Calu3 (cell line): ENCODE results near the gene CCDC15. TPM values are rescaled to one million over a fixed set of nuclear protein-coding genes. Genes with fewer than 3 reads are reported as not detected.

Experiments
- BruUV-seq: library from RNA; stranded (reverse); fragments of 400-500 nt; replicated peaks from 2 replicates; lab custom pipeline; 2021; lab: Mats Ljungman, UMichigan
- CTCF ChIA-PET: fragments of 300-600 bp; sonication (Branson Sonifier 250); formaldehyde crosslinking; loops from one replicate; lab custom pipeline; 2022; ENCODE audit warnings: antibody characterized with exemption; lab: Charles Lee
- DNase-seq: peaks from one replicate; pipeline ENCODE4 v3.0.0; 2022
- H3K27ac Mint-ChIP-seq: one replicate; pipeline ENCODE4 v1.8.0; 2022; ENCODE audit warnings: mixed read lengths; ENCODE audit not compliant: unreplicated experiment
- H3K27me3 Mint-ChIP-seq: one replicate; pipeline ENCODE4 v1.8.0; 2022; ENCODE audit warnings: mixed read lengths; ENCODE audit not compliant: unreplicated experiment
- H3K36me3 Mint-ChIP-seq: one replicate; pipeline ENCODE4 v1.8.0; 2022; ENCODE audit warnings: mild to moderate bottlenecking, moderate library complexity, mixed read lengths; ENCODE audit not compliant: insufficient read depth, unreplicated experiment
- H3K4me1 Mint-ChIP-seq: one replicate; pipeline ENCODE4 v1.8.0; 2022; ENCODE audit warnings: mild to moderate bottlenecking, low read depth, mixed read lengths; ENCODE audit not compliant: unreplicated experiment
- H3K4me3 Mint-ChIP-seq: one replicate; pipeline ENCODE4 v1.8.0; 2022; ENCODE audit warnings: mild to moderate bottlenecking, low read depth, moderate library complexity, mixed read lengths; ENCODE audit not compliant: unreplicated experiment
- H3K9me3 Mint-ChIP-seq: one replicate; pipeline ENCODE4 v1.8.0; 2022; ENCODE audit warnings: low read depth, mixed read lengths; ENCODE audit not compliant: unreplicated experiment
- CTCF ChIP-seq: fragments of 200-600 bp; IDR thresholded peaks from one replicate; pipeline ENCODE4 v1.8.0; 2022; ENCODE audit warnings: antibody characterized with exemption; ENCODE audit not compliant: unreplicated experiment
- intact Hi-C: fragments of 100-400 bp; cut with micrococcal nuclease; formaldehyde crosslinking; loops from one replicate; pipeline ENCODE4 v1.10.0; 2022; ENCODE audit not compliant: unreplicated experiment
- total RNA-seq: library from RNA; stranded (reverse); gene quantifications from 2 replicates; pipeline ENCODE4 v1.2.3, GENCODE V29; 2022

The CCDC15 gene
- total RNA-seq, 1 experiment from 2014 or later: 2.3 TPM

- no TSS peak for BruUV-seq
- H3K36me3 Mint-ChIP-seq: no peaks in the 10 kb centered on the region
- H3K4me3 Mint-ChIP-seq: no peak overlapping the region
- intact Hi-C loops: no loop called here
- no peaks in the 10 kb centered on the region for H3K4me1 Mint-ChIP-seq
- H3K27me3 Mint-ChIP-seq: no peaks in the 10 kb centered on the region
- DNase-seq: no peak
- CTCF ChIA-PET: no interaction called here
- no peak for TF ChIP-seq CTCF
- H3K27ac Mint-ChIP-seq: no peak overlapping the region
- H3K9me3 Mint-ChIP-seq: no peaks in the 10 kb centered on the region
Measured at GRCh38 chr11:124976531-124976930, 22.5 kb downstream of the CCDC15 start.

GRCh38 chr11:124977006-124977405 lies 23.0 kb downstream of the CCDC15 start:
- Mint-ChIP-seq H3K36me3 (no peaks in the 10 kb centered on the region), H3K27me3 (no peaks in the 10 kb centered on the region), H3K4me3 (no peak overlapping the region), H3K4me1 (no peaks in the 10 kb centered on the region), H3K27ac (no peak overlapping the region), H3K9me3 (no peaks in the 10 kb centered on the region)
- no TSS peak for BruUV-seq
- DNase-seq: no peak
- TF ChIP-seq CTCF: no peak
- CTCF ChIA-PET: no interaction called here
- intact Hi-C loops: no loop called here

- Mint-ChIP-seq H3K27ac (no peak overlapping the region), H3K9me3 (no peaks in the 10 kb centered on the region), H3K27me3 (no peaks in the 10 kb centered on the region), H3K4me1 (no peaks in the 10 kb centered on the region), H3K36me3 (no peaks in the 10 kb centered on the region), H3K4me3 (no peak overlapping the region)
- no peak for TF ChIP-seq CTCF
- CTCF ChIA-PET: no interaction called here
- BruUV-seq: no TSS peak
- intact Hi-C loops: no loop called here
- DNase-seq: no peak
Measured at GRCh38 chr11:124978316-124978715, 24.3 kb downstream of the CCDC15 start.

- no peak overlapping the region for H3K27ac Mint-ChIP-seq
- intact Hi-C loops: no loop called here
- H3K4me1 Mint-ChIP-seq: no peaks in the 10 kb centered on the region
- no peaks in the 10 kb centered on the region for H3K9me3 Mint-ChIP-seq
- CTCF ChIA-PET: no interaction called here
- no peaks in the 10 kb centered on the region for H3K27me3 Mint-ChIP-seq
- no peaks in the 10 kb centered on the region for H3K36me3 Mint-ChIP-seq
- no TSS peak for BruUV-seq
- no peak for TF ChIP-seq CTCF
- DNase-seq: no peak
- no peak overlapping the region for H3K4me3 Mint-ChIP-seq
Measured at GRCh38 chr11:124982043-124982442, 28.0 kb downstream of the CCDC15 start.
